K562 (cell line): Measurements from ENCODE around the gene KRT36. TPM values are rescaled to one million over a fixed set of nuclear protein-coding genes. Genes with fewer than 3 reads are reported as not detected.

ENCODE experiments used
- polyA plus RNA-seq, 8 experiments: library from polyadenylated mRNA; depleted of rRNA in 4 of 8; stranded (reverse) in 5 of 8; unstranded in 3 of 8; fragments of >200 nt; fragmentation: Nextera tagmentation in 2 of 8; fragmentation: Illumina TruSeq in 1 of 8; extraction: Ambion mirVana in 2 of 8; extraction: Trizol in 1 of 8; gene quantifications; 2 replicates each; pipeline versions ENCODE4 v1.2.1 to v1.2.3, GENCODE V29; 2011 to 2014; ENCODE audit warnings: inconsistent platforms in 1 of 8, missing spikeins in 1 of 8
- total RNA-seq, 7 experiments: library from RNA; depleted of rRNA in 6 of 7; stranded (reverse); fragments of >200 nt in 6 of 7; fragmentation: Illumina TruSeq in 2 of 7; extraction: Trizol in 2 of 7; gene quantifications; 2 replicates each; pipeline versions ENCODE4 v1.2.1 to v1.2.3, GENCODE V29; 2011 to 2021; ENCODE audit warnings: low replicate concordance in 1 of 7
- TF ChIP-seq, protein P1 (sequence below), 2 experiments: IDR thresholded peaks; 2 replicates each; pipeline ENCODE4 v1.6.1; 2011; ENCODE audit warnings: borderline replicate concordance in 1 of 2, control low read depth in 1 of 2, low read depth in 1 of 2, low read length in 1 of 2, mild to moderate bottlenecking in 1 of 2, mixed read lengths in 1 of 2, moderate library complexity in 1 of 2; ENCODE audit not compliant: insufficient read depth in 1 of 2, insufficient read length in 1 of 2, poor library complexity in 1 of 2, severe bottlenecking in 1 of 2; ENCODE audit errors: extremely low read depth in 1 of 2
- TF ChIP-seq, protein P2 (sequence below): fragments of 200-800 bp; sonication (Bioruptor generic); IDR thresholded peaks from 2 replicates; pipeline ENCODE4 v1.6.1; 2016; ENCODE audit warnings: missing genetic modification characterization, missing compliant biosample characterization
- TF ChIP-seq, protein P3 (sequence below): sonication (generic); formaldehyde crosslinking; IDR thresholded peaks from 2 replicates; pipeline ENCODE4 v1.8.1; 2023; ENCODE audit warnings: mild to moderate bottlenecking, missing genetic modification reagents

KRT36 gene
- total and polyA plus RNA-seq, 9 of the 15 experiments (the other 6 are each of a cell fraction or from before 2014, with no cell fraction given) = 0.04 TPM; not detected in 8

GRCh38 chr17:41529491-41529915, 39.8 kb upstream of the KRT36 start (continued):
- TF ChIP-seq, protein P1, sequence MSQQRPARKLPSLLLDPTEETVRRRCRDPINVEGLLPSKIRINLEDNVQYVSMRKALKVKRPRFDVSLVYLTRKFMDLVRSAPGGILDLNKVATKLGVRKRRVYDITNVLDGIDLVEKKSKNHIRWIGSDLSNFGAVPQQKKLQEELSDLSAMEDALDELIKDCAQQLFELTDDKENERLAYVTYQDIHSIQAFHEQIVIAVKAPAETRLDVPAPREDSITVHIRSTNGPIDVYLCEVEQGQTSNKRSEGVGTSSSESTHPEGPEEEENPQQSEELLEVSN (IDR thresholded peaks at IDR 0.05; ENCODE audit: borderline replicate concordance in 1 of 2, extremely low read depth in 1 of 2, insufficient read depth in 1 of 2, insufficient read length in 1 of 2, low read depth in 1 of 2, low read length in 1 of 2, poor library complexity in 1 of 2, severe bottlenecking in 1 of 2) = no peak
- TF ChIP-seq, protein P2, sequence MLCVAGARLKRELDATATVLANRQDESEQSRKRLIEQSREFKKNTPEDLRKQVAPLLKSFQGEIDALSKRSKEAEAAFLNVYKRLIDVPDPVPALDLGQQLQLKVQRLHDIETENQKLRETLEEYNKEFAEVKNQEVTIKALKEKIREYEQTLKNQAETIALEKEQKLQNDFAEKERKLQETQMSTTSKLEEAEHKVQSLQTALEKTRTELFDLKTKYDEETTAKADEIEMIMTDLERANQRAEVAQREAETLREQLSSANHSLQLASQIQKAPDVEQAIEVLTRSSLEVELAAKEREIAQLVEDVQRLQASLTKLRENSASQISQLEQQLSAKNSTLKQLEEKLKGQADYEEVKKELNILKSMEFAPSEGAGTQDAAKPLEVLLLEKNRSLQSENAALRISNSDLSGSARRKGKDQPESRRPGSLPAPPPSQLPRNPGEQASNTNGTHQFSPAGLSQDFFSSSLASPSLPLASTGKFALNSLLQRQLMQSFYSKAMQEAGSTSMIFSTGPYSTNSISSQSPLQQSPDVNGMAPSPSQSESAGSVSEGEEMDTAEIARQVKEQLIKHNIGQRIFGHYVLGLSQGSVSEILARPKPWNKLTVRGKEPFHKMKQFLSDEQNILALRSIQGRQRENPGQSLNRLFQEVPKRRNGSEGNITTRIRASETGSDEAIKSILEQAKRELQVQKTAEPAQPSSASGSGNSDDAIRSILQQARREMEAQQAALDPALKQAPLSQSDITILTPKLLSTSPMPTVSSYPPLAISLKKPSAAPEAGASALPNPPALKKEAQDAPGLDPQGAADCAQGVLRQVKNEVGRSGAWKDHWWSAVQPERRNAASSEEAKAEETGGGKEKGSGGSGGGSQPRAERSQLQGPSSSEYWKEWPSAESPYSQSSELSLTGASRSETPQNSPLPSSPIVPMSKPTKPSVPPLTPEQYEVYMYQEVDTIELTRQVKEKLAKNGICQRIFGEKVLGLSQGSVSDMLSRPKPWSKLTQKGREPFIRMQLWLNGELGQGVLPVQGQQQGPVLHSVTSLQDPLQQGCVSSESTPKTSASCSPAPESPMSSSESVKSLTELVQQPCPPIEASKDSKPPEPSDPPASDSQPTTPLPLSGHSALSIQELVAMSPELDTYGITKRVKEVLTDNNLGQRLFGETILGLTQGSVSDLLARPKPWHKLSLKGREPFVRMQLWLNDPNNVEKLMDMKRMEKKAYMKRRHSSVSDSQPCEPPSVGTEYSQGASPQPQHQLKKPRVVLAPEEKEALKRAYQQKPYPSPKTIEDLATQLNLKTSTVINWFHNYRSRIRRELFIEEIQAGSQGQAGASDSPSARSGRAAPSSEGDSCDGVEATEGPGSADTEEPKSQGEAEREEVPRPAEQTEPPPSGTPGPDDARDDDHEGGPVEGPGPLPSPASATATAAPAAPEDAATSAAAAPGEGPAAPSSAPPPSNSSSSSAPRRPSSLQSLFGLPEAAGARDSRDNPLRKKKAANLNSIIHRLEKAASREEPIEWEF (CRISPR knock-in tag) = 0 out of 2 replicates have a peak, but pooled peaks have one; percentile 34
- TF ChIP-seq, protein P3, sequence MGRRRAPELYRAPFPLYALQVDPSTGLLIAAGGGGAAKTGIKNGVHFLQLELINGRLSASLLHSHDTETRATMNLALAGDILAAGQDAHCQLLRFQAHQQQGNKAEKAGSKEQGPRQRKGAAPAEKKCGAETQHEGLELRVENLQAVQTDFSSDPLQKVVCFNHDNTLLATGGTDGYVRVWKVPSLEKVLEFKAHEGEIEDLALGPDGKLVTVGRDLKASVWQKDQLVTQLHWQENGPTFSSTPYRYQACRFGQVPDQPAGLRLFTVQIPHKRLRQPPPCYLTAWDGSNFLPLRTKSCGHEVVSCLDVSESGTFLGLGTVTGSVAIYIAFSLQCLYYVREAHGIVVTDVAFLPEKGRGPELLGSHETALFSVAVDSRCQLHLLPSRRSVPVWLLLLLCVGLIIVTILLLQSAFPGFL = 0 out of 2 replicates have a peak, but pooled peaks have one; percentile 14
